ENCODE results near the gene ITPKB.
"Not testable (repeated sequence)": the region's sequence is repeated elsewhere in the genome, so short reads cannot be mapped to it uniquely, and the experiment has no call there.

ITPKB gene

GRCh38 chr1:226606311-226607267 is 132.5 kb downstream of the ITPKB start:
- in situ Hi-C loops (cut with MboI; ENCODE audit: low sequenced_read_pairs), result no loop called here

GRCh38 chr1:226605318-226605950 is 133.6 kb downstream of the ITPKB start:
- in situ Hi-C loops (cut with MboI; ENCODE audit: low sequenced_read_pairs), result no loop called here

- in situ Hi-C loops (cut with MboI; ENCODE audit: low sequenced_read_pairs), result no loop called here
Measured at GRCh38 chr1:226604560-226605317, 134.3 kb downstream of the ITPKB start.

GRCh38 chr1:226603858-226604559 is 135.1 kb downstream of the ITPKB start:
- in situ Hi-C loops (cut with MboI; ENCODE audit: low sequenced_read_pairs), result no loop called here

- in situ Hi-C loops (cut with MboI; ENCODE audit: low sequenced_read_pairs), result no loop called here
Measured at GRCh38 chr1:226603022-226603857, 135.8 kb downstream of the ITPKB start.

- in situ Hi-C loops (cut with MboI; ENCODE audit: low sequenced_read_pairs), result no loop called here
Measured at GRCh38 chr1:226602186-226603021, 136.7 kb downstream of the ITPKB start.

GRCh38 chr1:226601456-226601855 is 137.6 kb downstream of the ITPKB start:
- in situ Hi-C loops (cut with MboI; ENCODE audit: low sequenced_read_pairs), result no loop called here

- in situ Hi-C loops (cut with MboI; ENCODE audit: low sequenced_read_pairs), result no loop called here
Measured at GRCh38 chr1:226600254-226600653, 138.8 kb downstream of the ITPKB start.

GRCh38 chr1:226599636-226600238 is 139.3 kb downstream of the ITPKB start:
- in situ Hi-C loops (cut with MboI; ENCODE audit: low sequenced_read_pairs), result no loop called here

GRCh38 chr1:226598955-226599354 is 140.1 kb downstream of the ITPKB start:
- in situ Hi-C loops (cut with MboI; ENCODE audit: low sequenced_read_pairs), result not testable (repeated sequence)

GRCh38 chr1:226598455-226598849 is 140.6 kb downstream of the ITPKB start:
- in situ Hi-C loops (cut with MboI; ENCODE audit: low sequenced_read_pairs), result no loop called here

GRCh38 chr1:226597616-226598454 is 141.2 kb downstream of the ITPKB start:
- in situ Hi-C loops (cut with MboI; ENCODE audit: low sequenced_read_pairs), result no loop called here

GRCh38 chr1:226596531-226597165 is 142.4 kb downstream of the ITPKB start:
- in situ Hi-C loops (cut with MboI; ENCODE audit: low sequenced_read_pairs), result no loop called here

GRCh38 chr1:226593541-226593940 is 145.5 kb downstream of the ITPKB start:
- in situ Hi-C loops (cut with MboI; ENCODE audit: low sequenced_read_pairs), result no loop called here

- in situ Hi-C loops (cut with MboI; ENCODE audit: low sequenced_read_pairs), result no loop called here
Measured at GRCh38 chr1:226590614-226591013, 148.5 kb downstream of the ITPKB start.

GRCh38 chr1:226589008-226589733 is 149.9 kb downstream of the ITPKB start:
- in situ Hi-C loops (cut with MboI; ENCODE audit: low sequenced_read_pairs), result no loop called here

- in situ Hi-C loops (cut with MboI; ENCODE audit: low sequenced_read_pairs), result no loop called here
Measured at GRCh38 chr1:226588484-226588883, 150.6 kb downstream of the ITPKB start.

Data from HL-60/S4 treated with phorbol 12-myristate 13-acetate at 8.2 ng/mL for 4 days and 3 days (cell line).